GM21529 (cell line): ENCODE results near the gene THAP4.
"Not testable (repeated sequence)": the region's sequence is repeated elsewhere in the genome, so short reads cannot be mapped to it uniquely, and the experiment has no call there.

Experiments used
- ATAC-seq: cut with Tn5 transposase; IDR thresholded peaks from one replicate; pipeline ENCODE4 v1.9.1; 2021; ENCODE audit not compliant: unreplicated experiment

The THAP4 gene

DNA sequence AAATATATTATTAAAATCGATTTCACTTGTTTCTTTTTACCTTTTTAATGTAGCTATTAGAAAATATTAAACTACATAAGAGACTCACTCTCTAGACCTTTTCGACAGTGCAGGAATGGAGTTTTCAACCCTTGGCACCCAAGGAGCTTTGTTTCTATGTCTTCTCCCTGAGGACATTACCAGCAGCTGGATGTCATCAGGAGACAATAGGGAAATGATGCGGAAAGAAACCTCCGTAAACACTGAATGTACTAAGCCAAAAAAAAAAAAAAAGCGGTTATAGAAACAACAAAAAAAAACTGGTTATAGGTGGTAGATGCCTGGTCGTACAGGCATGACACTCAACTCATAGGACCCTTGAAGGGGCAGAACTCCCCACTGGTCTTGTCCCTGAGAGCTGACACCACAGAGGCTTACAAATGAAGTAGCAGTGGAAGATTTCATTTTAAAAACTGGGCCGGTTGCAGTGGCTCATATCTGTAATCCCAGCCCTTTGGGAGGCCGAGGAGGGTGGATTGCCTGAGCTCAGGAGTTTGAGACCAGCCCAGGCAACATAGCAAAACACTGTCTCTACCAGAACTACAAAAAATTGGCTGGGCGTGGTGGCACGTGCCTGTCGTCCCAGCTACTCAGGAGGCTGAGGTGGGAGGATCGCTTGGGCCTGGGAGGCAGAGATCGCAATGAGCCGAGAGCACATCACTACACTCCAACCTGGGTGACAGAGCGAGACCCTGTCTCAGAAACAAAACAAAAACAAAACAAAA lies 23.8 kb downstream of the THAP4 start:
- no peak for ATAC-seq

DNA sequence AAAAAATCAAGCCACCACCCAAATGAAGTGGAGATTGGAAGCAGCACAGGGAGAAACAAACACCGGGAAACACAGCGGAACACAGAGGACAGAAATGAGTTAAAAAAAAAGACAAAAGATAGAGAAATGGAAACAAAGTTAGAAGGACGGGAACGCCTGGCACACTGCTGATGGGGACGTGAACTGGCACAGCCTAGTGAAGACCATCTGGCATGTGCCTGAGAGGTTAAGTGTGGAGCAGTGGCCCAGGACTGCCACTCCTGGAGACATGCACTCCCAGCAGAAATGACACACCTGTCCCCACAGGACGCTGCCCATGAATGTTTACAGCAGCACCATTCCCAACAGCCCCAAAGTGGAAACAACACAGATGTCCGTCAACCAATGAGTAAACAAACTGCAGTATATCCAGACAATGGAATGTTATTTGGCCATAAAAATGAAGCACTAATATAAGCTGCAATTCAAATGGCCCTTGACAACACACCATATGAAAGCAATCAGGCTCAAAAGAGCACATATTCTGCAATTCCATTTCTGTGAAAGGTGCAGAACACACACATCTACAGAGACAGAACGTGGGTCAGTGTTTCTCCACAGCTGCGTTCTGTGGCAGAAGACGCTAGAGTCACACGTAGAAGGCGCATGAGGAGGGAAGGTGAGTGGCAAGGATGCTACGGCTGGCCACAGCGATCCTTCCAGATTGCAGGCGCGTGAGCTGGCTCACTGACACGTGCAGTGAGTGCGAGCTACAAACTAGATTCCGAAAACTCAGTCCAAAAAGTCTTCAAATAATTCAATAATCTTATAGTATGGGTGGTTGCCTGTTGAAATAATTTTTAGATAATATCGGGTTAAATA lies 24.6 kb downstream of the THAP4 start:
- no peak for ATAC-seq

DNA sequence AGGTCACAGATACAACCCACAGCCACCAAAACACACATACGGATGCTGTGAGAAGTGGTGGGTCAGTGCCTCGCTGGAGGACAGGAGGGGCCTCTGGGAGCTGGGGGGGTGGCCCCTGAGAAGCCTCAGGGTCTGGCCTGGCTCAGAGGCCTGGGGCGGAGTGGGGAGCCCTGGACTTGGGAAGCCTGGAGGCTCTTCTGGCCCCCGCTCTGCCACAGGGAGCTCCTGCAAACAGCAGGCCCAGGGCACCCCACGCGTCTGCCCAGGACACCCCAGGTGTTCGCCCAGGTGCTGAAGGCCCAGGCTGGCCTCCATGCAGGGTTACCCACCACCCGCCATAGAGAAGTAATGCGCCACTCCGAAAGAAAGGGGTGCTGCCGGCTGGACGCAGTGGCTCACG lies 25.9 kb downstream of the THAP4 start:
- ATAC-seq = no peak

DNA sequence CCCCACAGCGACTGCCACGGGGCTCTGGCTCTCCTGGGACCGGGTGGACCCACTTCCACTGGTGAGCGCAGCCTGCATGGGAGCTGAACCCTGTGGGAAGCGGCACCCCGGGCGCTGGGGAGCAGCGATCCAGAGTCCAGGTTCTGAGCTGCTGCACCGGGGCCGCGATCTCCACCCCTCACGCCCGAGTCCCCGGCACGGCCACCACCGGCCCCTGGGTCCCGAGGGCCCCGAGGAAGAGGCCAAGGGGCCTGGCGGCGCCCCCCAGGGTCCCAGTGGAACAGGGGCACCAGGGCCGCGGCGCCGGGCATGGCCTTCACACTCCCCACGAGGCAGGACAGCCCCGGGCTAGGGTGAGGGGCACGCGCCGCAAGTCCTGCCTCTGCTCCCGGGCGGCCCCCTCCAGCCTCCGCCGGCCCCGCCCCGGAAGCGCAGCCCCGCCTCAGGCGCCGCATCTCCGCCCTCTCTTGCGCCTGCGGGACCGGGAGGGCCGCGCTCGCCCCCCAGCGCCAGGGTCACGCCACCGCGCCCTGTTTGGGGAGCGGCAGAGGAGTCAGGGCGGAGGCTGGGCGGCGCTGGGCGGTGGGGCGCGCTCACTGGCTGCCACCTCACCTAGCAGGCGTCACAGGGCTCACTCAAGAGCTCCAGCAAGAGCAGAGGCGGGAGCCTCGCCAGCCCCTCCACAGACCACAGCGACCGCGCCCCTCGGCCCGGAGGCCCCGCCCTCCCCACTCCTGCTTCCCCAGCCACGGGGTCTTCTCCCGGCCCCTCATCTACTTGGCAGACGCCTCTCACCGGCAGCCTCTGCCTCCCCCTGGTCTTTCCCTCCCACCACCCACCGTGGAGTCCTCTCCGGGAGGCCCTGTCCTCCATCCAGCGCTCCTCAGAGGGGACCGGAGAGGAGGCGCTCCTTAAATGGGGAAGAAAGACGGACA lies 26.8 kb downstream of the THAP4 start:
- ATAC-seq = peak; percentile 96

DNA sequence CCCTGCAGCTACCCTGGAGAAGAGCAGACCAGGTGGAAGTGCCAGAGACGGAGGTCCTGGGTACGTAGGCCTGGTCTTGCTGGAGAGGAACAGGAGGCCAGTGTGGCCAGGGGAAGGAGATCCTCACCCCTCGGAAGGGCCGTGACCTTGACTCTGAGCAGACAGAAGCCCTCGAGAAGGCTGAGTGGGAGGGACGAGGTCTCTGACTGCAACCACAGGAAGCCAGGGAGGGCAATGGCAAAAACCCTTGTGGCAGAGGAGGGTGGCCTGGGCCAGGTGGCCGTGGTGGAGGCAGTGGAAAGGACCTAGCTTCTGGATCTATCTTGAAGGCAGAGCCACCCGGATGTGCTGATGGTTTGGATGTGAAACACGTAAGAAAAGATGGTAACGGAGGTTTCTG lies 28.1 kb downstream of the THAP4 start:
- no peak for ATAC-seq

DNA sequence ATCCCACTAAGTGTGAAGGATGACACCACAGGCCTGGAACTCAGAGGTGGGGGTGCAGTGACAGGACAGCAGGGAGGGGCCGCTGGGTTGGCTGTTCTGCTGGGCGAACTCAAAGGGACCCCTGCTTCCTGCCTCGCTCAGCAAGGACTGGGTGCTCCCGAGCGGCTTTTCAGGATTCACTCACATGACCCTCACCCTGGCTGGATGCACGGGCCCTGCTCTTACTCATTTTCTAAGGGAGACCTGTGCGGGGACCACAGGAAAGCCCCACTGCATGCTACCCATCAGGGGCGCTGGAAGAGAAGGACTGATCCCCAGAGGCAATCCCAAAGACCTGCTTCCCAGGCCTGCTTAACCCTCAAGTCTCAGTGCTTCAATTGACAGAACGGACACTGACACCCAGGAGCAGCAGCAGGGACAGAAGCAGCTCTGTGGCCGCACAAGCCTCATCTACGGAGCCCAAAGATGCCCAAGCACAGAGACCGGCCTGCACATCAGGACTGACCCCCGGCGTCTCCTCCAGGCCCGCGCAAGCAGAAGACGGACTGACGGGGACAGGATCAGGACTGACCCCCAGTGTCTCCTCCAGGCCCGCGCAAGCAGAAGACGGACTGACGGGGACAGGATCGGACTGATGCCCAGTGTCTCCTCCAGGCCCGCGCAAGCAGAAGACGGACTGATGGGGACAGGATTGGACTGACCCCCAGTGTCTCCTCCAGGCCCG lies 29.6 kb downstream of the THAP4 start:
- ATAC-seq = no peak

DNA sequence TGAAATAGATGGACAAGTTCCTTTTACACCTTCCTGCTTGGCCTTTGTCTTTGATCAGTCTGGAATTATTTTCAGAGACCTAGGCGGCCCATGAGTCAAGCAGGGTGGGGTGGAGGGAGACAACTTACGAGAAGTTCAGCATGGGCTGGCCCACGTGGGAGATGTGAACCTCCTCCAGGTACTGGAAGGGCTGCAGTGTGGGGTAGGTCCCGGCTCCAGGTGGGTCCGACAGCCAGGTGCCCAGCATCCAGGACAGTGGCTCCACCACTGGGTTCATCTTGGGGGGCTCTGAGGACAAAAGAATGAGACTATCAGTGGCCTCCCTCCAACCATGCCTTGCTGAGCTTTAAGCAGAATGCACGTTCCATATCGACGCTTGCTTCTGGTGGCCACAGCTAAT lies 30.8 kb downstream of the THAP4 start:
- ATAC-seq = no peak

DNA sequence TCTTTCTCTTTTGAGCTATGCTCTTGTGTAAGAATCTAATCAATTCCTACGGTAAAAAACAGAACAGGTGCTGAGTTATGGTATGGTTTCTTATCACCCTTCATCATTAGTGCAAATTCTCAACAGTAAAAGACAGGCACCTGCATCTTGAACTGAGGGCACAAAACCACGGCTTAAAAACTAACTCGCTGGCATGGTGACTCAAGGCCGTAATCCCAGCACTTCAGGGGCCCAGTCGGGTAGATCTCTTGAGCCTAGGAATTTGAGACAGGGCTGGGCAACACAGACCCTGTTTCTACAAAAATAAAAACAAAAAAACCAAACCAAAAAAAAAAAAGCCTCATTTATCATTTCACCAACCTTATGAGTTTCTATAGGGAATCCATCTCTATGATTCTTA lies 33.3 kb downstream of the THAP4 start:
- no peak for ATAC-seq

DNA sequence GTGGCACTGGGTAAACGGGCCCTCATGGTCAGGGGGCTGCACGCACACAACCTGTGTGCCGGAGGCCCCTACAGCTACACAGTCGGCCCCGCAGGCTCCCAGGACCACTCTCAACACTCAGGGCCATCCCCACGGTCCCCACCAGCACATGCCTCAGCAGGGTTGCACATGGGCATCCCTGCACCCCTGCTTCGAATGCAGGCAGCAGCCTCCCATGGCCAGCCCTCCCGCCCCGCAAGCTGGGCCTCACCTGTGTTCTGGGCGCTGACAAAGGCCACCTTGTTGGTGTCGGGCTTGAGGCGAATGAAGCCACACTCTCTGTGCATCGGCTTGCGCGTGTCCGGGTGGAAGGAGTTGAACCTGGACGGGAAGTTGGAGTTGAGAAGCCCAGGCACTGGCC lies 34.2 kb downstream of the THAP4 start:
- no peak for ATAC-seq

DNA sequence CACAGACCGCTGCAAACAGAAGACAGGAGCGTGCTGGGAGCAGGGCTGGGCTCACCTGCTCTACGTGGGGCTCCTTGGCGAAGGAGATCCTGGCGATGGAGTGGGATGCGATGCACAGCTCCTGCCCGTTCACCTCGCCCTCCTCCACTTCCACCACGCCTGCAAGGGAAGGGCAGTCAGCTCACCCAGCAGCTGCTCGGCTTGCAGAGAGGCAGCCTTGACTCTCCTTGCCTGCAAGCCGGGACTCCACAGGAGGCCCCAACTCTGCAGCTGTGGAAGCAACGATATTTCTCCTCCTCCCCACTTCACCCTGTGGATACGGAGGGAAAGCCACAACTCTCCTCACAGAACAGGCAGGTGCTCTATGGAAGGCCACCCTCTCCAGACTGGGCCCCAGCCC lies 35.1 kb downstream of the THAP4 start:
- ATAC-seq = no peak

DNA sequence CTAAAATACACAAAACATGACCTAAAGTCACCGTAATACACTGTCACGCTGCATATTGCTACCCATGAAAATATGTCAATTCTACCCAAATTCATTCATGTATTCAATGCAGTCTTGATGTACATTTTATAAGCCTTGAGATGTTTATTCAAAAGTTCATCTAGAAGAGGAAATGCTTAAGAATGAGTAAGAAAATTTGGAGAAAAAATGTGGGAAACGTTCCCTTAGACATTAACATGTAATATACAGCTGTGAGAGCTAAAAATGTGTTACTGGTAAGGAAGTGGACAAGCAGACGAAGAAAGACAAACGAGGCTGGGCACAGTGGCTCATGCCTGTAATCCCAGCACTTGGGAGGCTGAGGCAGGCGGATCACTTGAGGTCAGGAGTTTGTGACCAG lies 37.3 kb downstream of the THAP4 start:
- ATAC-seq = no peak

DNA sequence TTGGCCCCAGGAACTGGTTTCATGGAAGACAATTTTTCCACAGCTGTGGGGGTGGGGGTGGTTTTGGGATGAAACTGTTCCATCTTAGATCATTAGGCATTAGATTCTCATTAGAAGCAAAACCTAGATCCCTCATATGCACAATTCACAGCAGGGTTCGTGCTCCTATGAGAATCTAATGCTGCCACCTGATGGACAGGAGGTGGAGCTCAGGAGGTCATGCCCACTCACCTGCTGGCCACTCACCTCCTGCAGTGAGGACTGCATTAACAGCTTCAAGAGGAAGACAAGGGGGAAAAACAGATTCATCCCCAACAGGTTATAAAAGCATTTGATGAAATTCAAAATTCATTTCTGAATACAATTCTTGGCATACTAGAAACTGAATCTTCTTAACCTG lies 38.5 kb downstream of the THAP4 start:
- ATAC-seq = no peak

DNA sequence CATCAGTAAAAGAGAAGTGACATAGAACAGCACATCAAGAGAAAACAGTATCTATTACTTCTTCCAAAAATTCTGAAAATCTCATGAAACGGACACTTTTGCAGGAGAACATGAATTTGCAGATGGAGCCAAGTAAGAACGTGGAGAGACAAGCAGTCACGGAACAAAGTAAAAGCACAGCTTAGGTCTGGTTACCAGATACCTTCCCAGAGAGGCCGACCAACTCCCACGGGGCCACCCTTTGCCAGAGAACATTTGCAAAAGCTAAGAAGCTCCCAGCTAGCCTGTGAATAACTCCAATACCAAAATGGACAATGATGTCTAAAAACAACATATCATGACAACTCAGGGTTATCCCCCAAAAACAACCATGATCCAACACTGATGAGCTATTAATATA lies 38.9 kb downstream of the THAP4 start:
- no peak for ATAC-seq

DNA sequence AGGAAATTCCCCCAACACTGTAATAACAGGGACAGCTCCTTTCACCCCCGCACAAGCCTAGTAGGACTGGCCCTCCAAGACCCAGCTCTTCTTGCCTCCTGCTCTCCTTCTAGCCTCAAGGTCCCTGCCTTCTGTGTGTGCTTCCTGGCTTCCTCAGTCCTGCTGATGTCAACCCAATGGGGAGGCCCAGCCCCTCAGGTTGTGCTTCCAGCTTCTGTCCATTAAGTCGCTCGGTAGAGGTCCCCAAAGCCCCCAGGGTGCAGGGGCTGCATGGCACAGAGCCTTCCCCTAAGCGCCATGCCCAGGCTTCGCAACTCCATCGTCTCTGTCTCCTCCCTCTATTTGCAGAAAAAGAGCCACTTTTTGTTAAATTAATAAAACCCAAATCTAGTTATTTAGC lies 39.4 kb downstream of the THAP4 start:
- ATAC-seq = no peak

DNA sequence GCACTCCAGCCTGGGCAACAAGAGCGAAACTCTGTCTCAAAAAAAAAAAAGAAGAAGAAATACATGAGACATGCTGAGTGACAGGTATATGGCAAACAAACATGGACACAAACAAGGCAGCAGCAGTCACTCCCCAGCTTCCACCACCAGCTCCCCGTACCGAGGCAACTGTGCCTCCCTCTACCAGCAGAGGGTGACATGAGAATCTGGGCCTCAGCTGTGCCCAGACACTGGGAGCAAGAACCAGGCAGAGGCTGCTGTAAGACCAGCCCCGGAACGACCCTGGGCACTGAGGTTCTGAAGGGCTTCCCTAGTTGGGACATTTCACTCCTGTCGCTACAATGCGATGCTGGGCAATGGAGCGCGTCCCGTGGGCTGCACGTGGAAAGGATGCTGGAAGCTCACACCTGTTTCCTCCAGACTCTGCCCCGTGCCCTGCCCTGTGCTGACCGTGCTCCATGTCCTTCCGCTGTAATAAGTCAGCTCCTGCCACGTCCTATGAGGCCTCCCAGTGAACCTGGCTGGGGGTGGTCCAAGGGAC lies 41.3 kb downstream of the THAP4 start:
- ATAC-seq = no peak

DNA sequence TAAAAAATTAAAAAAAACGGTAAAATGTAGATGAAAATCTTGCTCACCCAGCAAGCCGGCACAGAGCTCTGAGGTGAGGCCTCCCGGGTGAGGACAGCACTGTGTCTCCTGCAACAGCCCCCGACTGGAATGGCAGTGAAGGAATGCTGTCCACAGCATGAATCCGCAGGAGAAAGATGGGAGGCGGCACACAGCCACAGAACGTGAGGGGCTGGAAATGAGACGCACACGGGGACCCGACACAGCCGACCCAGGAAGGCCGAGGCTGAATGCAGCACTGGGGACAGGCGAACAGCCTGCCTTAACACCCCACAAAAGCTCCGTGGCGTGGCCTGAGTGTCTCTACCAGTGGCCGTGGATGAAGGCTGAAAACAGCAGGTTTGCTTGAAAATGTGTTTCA lies 43.7 kb downstream of the THAP4 start:
- ATAC-seq = no peak

DNA sequence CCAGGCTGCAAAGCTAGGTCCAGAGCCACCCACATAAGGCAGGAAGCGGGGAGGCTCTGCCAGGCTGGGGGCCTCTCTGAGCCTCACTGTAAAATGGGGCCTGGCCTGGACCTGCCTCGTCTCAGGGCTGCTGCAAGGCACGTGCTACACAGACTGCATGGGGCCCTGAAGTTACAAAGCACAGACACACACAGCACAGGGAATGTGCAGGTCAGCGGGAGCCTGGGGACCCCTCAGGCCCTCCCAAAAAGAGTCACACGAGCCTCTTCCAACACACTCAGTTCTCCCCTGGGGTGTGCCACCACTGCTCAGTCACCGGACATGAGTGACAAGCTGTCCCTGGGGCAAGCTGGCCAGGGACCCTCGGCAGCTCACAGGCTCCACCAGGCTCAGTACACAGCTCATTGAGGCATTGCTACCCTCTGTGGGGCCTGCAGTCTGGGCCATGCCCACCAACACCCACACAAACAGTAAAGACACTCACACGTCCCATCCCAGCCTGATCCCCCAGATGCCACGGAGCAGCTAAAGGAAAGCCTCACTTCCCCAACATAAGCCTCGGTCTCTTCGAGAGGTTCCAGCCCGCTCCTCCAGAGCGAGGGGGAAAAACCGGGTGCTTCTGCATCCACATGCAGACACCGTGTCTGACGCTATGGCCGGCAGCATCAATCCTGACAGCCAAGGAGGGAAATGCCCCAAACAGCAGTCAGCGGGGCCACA lies 44.7 kb downstream of the THAP4 start:
- ATAC-seq = no peak

DNA sequence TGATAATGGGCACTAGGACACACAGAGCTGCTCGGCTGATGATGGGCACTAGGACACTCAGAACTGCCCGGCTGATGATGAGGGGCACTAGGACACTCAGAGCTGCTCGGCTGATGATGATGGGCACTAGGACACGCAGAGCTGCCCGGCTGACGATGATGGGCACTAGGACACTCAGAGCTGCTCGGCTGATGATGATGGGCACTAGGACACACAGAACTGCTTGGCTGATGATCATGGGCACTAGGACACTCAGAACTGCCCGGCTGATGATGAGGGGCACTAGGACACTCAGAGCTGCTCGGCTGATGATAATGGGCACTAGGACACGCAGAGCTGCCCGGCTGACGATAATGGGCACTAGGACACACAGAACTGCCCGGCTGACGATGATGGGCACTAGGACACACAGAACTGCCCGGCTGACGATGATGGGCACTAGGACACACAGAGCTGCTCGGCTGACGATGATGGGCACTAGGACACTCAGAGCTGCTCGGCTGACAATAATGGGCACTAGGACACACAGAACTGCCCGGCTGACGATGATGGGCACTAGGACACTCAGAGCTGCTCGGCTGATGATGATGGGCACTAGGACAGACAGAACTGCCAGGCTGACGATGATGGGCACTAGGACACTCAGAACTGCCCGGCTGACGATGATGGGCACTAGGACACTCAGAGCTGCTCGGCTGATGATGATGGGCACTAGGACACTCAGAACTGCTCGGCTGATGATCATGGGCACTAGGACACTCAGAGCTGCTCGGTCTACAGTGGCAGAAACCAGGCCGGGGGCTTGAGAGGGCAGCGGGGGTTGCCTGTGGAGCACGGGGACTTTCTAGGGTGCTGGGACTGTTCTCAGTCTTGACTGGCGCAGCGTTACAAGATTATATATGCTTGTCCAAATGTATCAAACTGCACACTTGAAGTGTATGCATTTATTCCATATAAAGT lies 46.2 kb downstream of the THAP4 start:
- not testable (repeated sequence) for ATAC-seq

DNA sequence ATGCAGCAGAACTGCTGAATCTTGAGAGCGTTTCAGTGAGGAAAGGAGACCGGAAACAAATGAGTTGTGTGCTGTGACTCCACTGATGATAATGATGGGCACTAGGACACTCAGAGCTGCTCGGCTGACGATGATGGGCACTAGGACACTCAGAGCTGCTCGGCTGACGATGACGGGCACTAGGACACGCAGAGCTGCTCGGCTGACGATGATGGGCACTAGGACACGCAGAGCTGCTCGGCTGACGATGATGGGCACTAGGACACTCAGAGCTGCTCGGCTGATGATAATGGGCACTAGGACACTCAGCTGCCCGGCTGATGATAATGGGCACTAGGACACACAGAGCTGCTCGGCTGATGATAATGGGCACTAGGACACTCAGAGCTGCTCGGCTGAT lies 47.1 kb downstream of the THAP4 start:
- not testable (repeated sequence) for ATAC-seq
